Measurements from ENCODE around the gene LAMB1. TPM values are rescaled to one million over a fixed set of nuclear protein-coding genes. Genes with fewer than 3 reads are reported as not detected.
A peak's percentile ranks its signal among the peaks of the same experiment; 100 is the strongest.

The LAMB1 gene
- total and polyA plus RNA-seq, 2 of the 13 experiments (the other 11 are each of a cell fraction or from before 2014, with no cell fraction given), result 109 to 124 TPM

GRCh38 chr7:108045669-108046068 lies 42.7 kb upstream of the LAMB1 start:
- POLR2A ChIA-PET, result no interaction called here
- H3K9ac ChIP-seq (ENCODE audit: insufficient read depth, low read depth, low read length), result no peak overlapping the region
- intact Hi-C loops (cut with micrococcal nuclease; ENCODE audit: unreplicated experiment) (no loop called here), in situ Hi-C loops (cut with HindIII; ENCODE audit: extremely low pct_ligation_motif_present, low pct_unique_long_range_greater_than_20kb) (no loop called here)
- H3K4me2 ChIP-seq (ENCODE audit: low read depth, low read length), result no peak overlapping the region
- FAIRE-seq, result no peak
- H4K20me1 ChIP-seq (ENCODE audit: insufficient read depth, low read length), result no peaks in the 10 kb centered on the region
- H3K4me1 ChIP-seq (ENCODE audit: insufficient read depth, low read length), result peaks cover 14% of the 10 kb centered on the region
- no peaks in the 10 kb centered on the region for H3K79me2 ChIP-seq (ENCODE audit: insufficient read depth, low read length)
- no peak for ATAC-seq
- DNase-seq (ENCODE audit: low spot score), result peak; percentile 15
- H3K9me3 ChIP-seq (ENCODE audit: low read length), result no peaks in the 10 kb centered on the region
- CTCF ChIA-PET (ENCODE audit: low intra/inter-chr PET ratio, low total read pairs), result no interaction called here
- TF ChIP-seq ERF (CRISPR knock-in tag; IDR thresholded peaks at IDR 0.05) (no peak), ZNF710 (CRISPR knock-in tag; IDR thresholded peaks at IDR 0.05; ENCODE audit: borderline replicate concordance) (no peak), ZNF619 (CRISPR knock-in tag; IDR thresholded peaks at IDR 0.05) (no peak), ZNF567 (CRISPR knock-in tag; IDR thresholded peaks at IDR 0.05; ENCODE audit: borderline replicate concordance) (no peak), CTCF (CRISPR knock-in tag; IDR thresholded peaks at IDR 0.05) (no peak), ZNF660 (CRISPR knock-in tag; IDR thresholded peaks at IDR 0.05; ENCODE audit: borderline replicate concordance, low read depth) (no peak), ZNF597 (CRISPR knock-in tag; IDR thresholded peaks at IDR 0.05) (no peak), ZNF839 (CRISPR knock-in tag; IDR thresholded peaks at IDR 0.05; ENCODE audit: borderline replicate concordance) (no peak), SNRNP70 (IDR thresholded peaks at IDR 0.05; ENCODE audit: low read depth, low read length) (no peak), HOXA5 (CRISPR knock-in tag; IDR thresholded peaks at IDR 0.05) (no peak), EZH2 (conservative IDR thresholded peaks at IDR 0.05; ENCODE audit: low read depth, low read length) (no peak), ZNF501 (CRISPR knock-in tag; IDR thresholded peaks at IDR 0.05) (no peak), ZNF691 (CRISPR knock-in tag; IDR thresholded peaks at IDR 0.05; ENCODE audit: borderline replicate concordance, low read depth) (no peak), ZNF232 (CRISPR knock-in tag; IDR thresholded peaks at IDR 0.05; ENCODE audit: borderline replicate concordance) (no peak), FOXA3 (CRISPR knock-in tag; IDR thresholded peaks at IDR 0.05) (no peak), U2AF1 (optimal IDR thresholded peaks at IDR 0.05; ENCODE audit: low read depth, low read length) (no peak), ZNF121 (CRISPR knock-in tag; IDR thresholded peaks at IDR 0.05) (no peak), TRIM24 (CRISPR knock-in tag; IDR thresholded peaks at IDR 0.05) (no peak), E2F2 (CRISPR knock-in tag; IDR thresholded peaks at IDR 0.05; ENCODE audit: borderline replicate concordance) (no peak)
- no peaks in the 10 kb centered on the region for H3K36me3 ChIP-seq (replicated peaks in 1 of 2; ENCODE audit: control insufficient read depth in 1 of 2, insufficient read depth in 2 of 2, low read length in 2 of 2)
- H3K27ac ChIP-seq (ENCODE audit: extremely low read length, insufficient read depth, low read length), result no peak overlapping the region
- 16% methylated on average over 1 of the region's 1 CpG for WGBS (ENCODE audit: low lambda C conversion rate)
- no peak overlapping the region for H2AFZ ChIP-seq (ENCODE audit: low read length)
- H3K4me3 ChIP-seq (replicated peaks in 1 of 3; ENCODE audit: insufficient read depth in 1 of 3, low read depth in 2 of 3, low read length in 3 of 3), result no peak overlapping the region
- no TSS peak for BruUV-seq (replicated peaks)
- H3K27me3 ChIP-seq (ENCODE audit: control insufficient read depth in 1 of 2, insufficient read depth in 2 of 2, low read length in 2 of 2), result no peaks in the 10 kb centered on the region

Measured in HepG2 (cell line).